NCI-H2107 treated with DMSO at 0.1 percent for 48 hours (cell line): Measurements from ENCODE around the gene PAAF1.
"Not testable (repeated sequence)": the region's sequence is repeated elsewhere in the genome, so short reads cannot be mapped to it uniquely, and the experiment has no call there.

Experiments used
- DNase-seq: peaks from one replicate; lab custom pipeline; 2025; ENCODE audit not compliant: unreplicated experiment; lab: John Stamatoyannopoulos, UW

PAAF1 gene

GRCh38 chr11:73880449-73880848 is 3.6 kb downstream of the PAAF1 start:
- DNase-seq: not testable (repeated sequence)

- DNase-seq: no peak
Measured at GRCh38 chr11:73883856-73884255, 7.1 kb downstream of the PAAF1 start.

- DNase-seq: no peak
Measured at GRCh38 chr11:73888244-73888643, 11.4 kb downstream of the PAAF1 start.

- DNase-seq: no peak
Measured at GRCh38 chr11:73889019-73889418, 12.2 kb downstream of the PAAF1 start.

- DNase-seq: no peak
Measured at GRCh38 chr11:73889536-73889935, 12.7 kb downstream of the PAAF1 start.

- no peak for DNase-seq
Measured at GRCh38 chr11:73893041-73893440, 16.2 kb downstream of the PAAF1 start.

- DNase-seq: no peak
Measured at GRCh38 chr11:73894725-73895335, 18.0 kb downstream of the PAAF1 start.

GRCh38 chr11:73902303-73902702 is 25.5 kb downstream of the PAAF1 start:
- DNase-seq: no peak

- DNase-seq: no peak
Measured at GRCh38 chr11:73907191-73907590, 30.4 kb downstream of the PAAF1 start.

GRCh38 chr11:73912026-73912425 is 35.2 kb downstream of the PAAF1 start:
- no peak for DNase-seq

GRCh38 chr11:73913472-73913871 is 36.7 kb downstream of the PAAF1 start:
- DNase-seq: no peak

GRCh38 chr11:73914284-73914683 is 37.5 kb downstream of the PAAF1 start:
- no peak for DNase-seq

- no peak for DNase-seq
Measured at GRCh38 chr11:73916435-73916834, 39.6 kb downstream of the PAAF1 start.

GRCh38 chr11:73921180-73921579 is 44.4 kb downstream of the PAAF1 start:
- no peak for DNase-seq

GRCh38 chr11:73929388-73929787 is 52.6 kb downstream of the PAAF1 start:
- no peak for DNase-seq

GRCh38 chr11:73931039-73931645 is 54.3 kb downstream of the PAAF1 start:
- peak; percentile 73 for DNase-seq

GRCh38 chr11:73931951-73932350 is 55.2 kb downstream of the PAAF1 start:
- DNase-seq: no peak

GRCh38 chr11:73932781-73933180 is 56.0 kb downstream of the PAAF1 start:
- DNase-seq: no peak

GRCh38 chr11:73936047-73936446 is 59.2 kb downstream of the PAAF1 start:
- not testable (repeated sequence) for DNase-seq

GRCh38 chr11:73939096-73939495 is 62.3 kb downstream of the PAAF1 start:
- DNase-seq: no peak

- no peak for DNase-seq
Measured at GRCh38 chr11:73940801-73941570, 64.2 kb downstream of the PAAF1 start.

GRCh38 chr11:73942010-73942409 is 65.2 kb downstream of the PAAF1 start:
- DNase-seq: no peak
